Mucosa of descending colon (tissue), 3 donors: ENCODE results near the gene ROS1. TPM values are rescaled to one million over a fixed set of nuclear protein-coding genes. Genes with fewer than 3 reads are reported as not detected.
A peak's percentile ranks its signal among the peaks of the same experiment; 100 is the strongest.

Experiments used
- ATAC-seq: fragments of 200-7000 bp; cut with Tn5 transposase; one replicate; pipeline ENCODE4 v1.9.1; 2020; ENCODE audit warnings: mild to moderate bottlenecking, moderate library complexity
- DNase-seq, 3 donors: peaks; one replicate each; pipeline ENCODE4 v3.0.0-alpha.2; 2020
- H3K36me3 ChIP-seq: fragments of 200-600 bp; one replicate; pipeline ENCODE4 v1.8.0; 2021; ENCODE audit warnings: low read depth, mild to moderate bottlenecking
- H3K4me1 ChIP-seq: fragments of 200-600 bp; one replicate; pipeline ENCODE4 v1.8.0; 2021; ENCODE audit warnings: low read depth, mild to moderate bottlenecking
- H3K4me3 ChIP-seq: fragments of 200-600 bp; one replicate; pipeline ENCODE4 v1.8.0; 2021; ENCODE audit warnings: mild to moderate bottlenecking
- H3K9me3 ChIP-seq: fragments of 200-600 bp; one replicate; pipeline ENCODE4 v1.8.0; 2021; ENCODE audit warnings: mild to moderate bottlenecking
- CTCF ChIP-seq: fragments of 200-600 bp; IDR thresholded peaks from one replicate; pipeline ENCODE4 v1.8.0; 2022; ENCODE audit warnings: antibody characterized with exemption, mild to moderate bottlenecking
- intact Hi-C, 2 donors: fragments of 100-400 bp; cut with DNase I in 1 of 2; cut with micrococcal nuclease in 1 of 2; formaldehyde crosslinking; loops; one replicate each; pipeline versions ENCODE4 v1.11.0 to v1.11.1; 2022; cut with DNase I, micrococcal nuclease
- total RNA-seq, 3 donors: library from RNA; stranded (reverse); fragmentation: NEBNext Ultra II Directional in 2 of 3; extraction: Animal tissue kit (Norgen Biotek cat#: 25700) in 2 of 3; gene quantifications; one replicate each; pipeline versions ENCODE4 v1.2.1 to v1.2.4, GENCODE V29; 2021 to 2023
- donor health status: DM: no; HTN: no; CAD: no; lungs with moderate emphysema.
- donor health status: DM: no; HTN: no; CAD: no.
- donor health status: DM: no; HTN: yes; CAD: no.

The ROS1 gene
- total RNA-seq, 3 donors from 2014 or later, result 0.38 to 1.1 (median 1.0) TPM

DNA sequence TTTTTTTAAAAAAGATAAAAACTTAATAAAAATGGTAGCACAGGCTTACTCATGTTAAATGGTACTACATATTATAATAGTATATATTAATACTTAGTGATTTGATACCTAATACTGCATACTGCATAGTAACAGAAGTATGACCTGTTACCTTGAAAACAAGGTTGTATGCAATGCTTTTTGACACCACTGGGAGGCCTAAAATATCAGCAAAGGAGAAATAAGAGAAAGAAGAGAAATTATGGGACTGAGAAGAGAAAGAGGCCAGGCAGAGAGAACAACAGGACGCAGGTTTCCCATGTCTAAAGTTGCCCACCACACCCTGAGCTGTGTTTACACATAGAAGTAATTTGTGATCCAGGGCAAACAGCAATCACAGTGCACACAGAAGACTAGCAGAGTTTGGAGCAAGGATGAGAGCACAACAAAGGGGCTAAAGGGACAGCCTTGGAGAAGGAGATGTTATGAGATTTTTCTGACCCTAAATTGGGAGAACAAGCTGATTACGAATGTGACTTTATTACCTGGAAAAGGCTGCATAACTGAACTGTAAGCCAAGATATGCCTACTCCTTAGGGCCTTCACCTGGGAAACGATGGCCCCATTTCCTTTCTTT is 73.2 kb downstream of the ROS1 start:
- ATAC-seq (peak; percentile 53), DNase-seq (peak in 1 of 3 donors; percentile 20)
- Histone ChIP-seq H3K4me3 (no peak overlapping the region), H3K4me1 (no peaks in the 10 kb centered on the region), H3K36me3 (no peaks in the 10 kb centered on the region), H3K9me3 (no peaks in the 10 kb centered on the region)
- no peak for TF ChIP-seq CTCF
- intact Hi-C loops, result no loop called here

DNA sequence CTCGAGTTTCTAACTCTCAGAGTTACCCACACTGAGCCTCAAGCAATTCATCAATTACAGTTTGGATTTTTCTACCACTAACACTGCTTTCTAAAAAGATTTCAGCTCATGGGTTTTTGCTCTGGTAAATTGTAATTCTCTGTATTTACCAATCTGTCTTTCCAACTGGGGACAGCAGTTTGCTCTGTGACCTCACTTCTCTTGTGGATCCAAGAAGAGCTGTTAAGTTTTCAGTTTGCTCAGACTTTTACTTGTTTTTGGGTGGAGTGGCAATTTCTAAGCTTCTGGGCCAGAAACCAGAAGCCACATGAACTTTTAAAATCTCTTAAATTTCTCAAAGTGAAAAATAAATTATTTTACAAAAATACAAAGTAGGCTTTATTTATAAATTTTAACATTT is 74.2 kb downstream of the ROS1 start:
- no peak for DNase-seq
- Histone ChIP-seq H3K4me1 (no peaks in the 10 kb centered on the region), H3K4me3 (no peak overlapping the region), H3K36me3 (no peaks in the 10 kb centered on the region), H3K9me3 (no peaks in the 10 kb centered on the region)
- intact Hi-C loops, result loop anchor here in 1 of 2 donors (2.0 kb wide), 1 partner anchor 205 kb away; no protein-coding TSS in a partner anchor
- no peak for ATAC-seq
- no peak for TF ChIP-seq CTCF

GRCh38 chr6:117346142-117346930 is 79.4 kb downstream of the ROS1 start:
- Histone ChIP-seq H3K9me3 (no peaks in the 10 kb centered on the region), H3K4me3 (no peak overlapping the region), H3K36me3 (no peaks in the 10 kb centered on the region), H3K4me1 (no peaks in the 10 kb centered on the region)
- no peak for ATAC-seq
- intact Hi-C loops, result no loop called here
- peak; percentile 13 for TF ChIP-seq CTCF
- DNase-seq, result no peak

DNA sequence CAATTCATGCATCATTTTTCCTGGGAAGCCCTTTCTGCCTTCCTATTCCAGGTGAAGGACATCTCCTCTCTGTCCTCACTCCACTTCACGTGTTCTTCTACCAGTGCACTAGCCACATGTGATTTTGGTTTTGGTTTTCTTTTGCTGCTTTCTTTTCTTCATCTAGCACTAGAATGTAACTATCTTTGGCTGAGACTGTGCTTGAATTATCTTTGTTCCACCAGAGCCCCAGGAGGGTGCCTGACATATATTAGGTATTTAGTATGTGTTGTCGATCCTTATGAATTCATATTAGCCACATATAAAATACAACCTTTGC is 80.5 kb downstream of the ROS1 start:
- Histone ChIP-seq H3K4me3 (no peak overlapping the region), H3K4me1 (no peaks in the 10 kb centered on the region), H3K9me3 (no peaks in the 10 kb centered on the region), H3K36me3 (no peaks in the 10 kb centered on the region)
- DNase-seq, result no peak
- intact Hi-C loops, result no loop called here
- ATAC-seq, result no peak
- no peak for TF ChIP-seq CTCF

GRCh38 chr6:117344444-117345291 is 81.1 kb downstream of the ROS1 start:
- Histone ChIP-seq H3K4me3 (no peak overlapping the region), H3K9me3 (no peaks in the 10 kb centered on the region), H3K4me1 (no peaks in the 10 kb centered on the region), H3K36me3 (no peaks in the 10 kb centered on the region)
- DNase-seq (no peak), ATAC-seq (no peak)
- TF ChIP-seq CTCF, result no peak
- intact Hi-C loops, result no loop called here
